Transverse colon (tissue), 4 donors: ENCODE data around the gene DNAI1. TPM values are rescaled to one million over a fixed set of nuclear protein-coding genes. Genes with fewer than 3 reads are reported as not detected.

Source experiments
- DNase-seq: peaks from one replicate; pipeline ENCODE4 v3.0.0-alpha.2; 2019
- H3K27ac ChIP-seq, 4 donors: fragments of 200-600 bp; sonication (generic); 2 replicates each; pipeline ENCODE4 v1.5.1; 2016 to 2018; ENCODE audit warnings: inconsistent platforms in 4 of 4
- H3K27me3 ChIP-seq: fragments of 200-600 bp; sonication (generic); 2 replicates; pipeline ENCODE4 v1.5.1; 2017; ENCODE audit warnings: inconsistent platforms
- H3K36me3 ChIP-seq, 4 donors: fragments of 200-600 bp; sonication (generic); 2 replicates each; pipeline ENCODE4 v1.5.1; 2017 to 2019; ENCODE audit warnings: inconsistent platforms in 4 of 4
- H3K4me1 ChIP-seq, 4 donors: fragments of 200-600 bp; sonication (generic); 2 replicates each; pipeline ENCODE4 v1.5.1; 2017 to 2020; ENCODE audit warnings: inconsistent platforms in 4 of 4
- H3K4me3 ChIP-seq, 4 donors: fragments of 200-600 bp; sonication (generic); 1 replicate in 1 of 4; 2 replicates in 3 of 4; pipeline versions ENCODE4 v1.5.1 to v1.6.1; 2017 to 2019; ENCODE audit warnings: inconsistent platforms in 4 of 4
- H3K9me3 ChIP-seq, 2 donors: fragments of 200-600 bp; sonication (generic); 2 replicates each; pipeline ENCODE4 v1.5.1; 2017 to 2019; ENCODE audit warnings: inconsistent platforms in 2 of 2
- CTCF ChIP-seq, 5 experiments: fragments of 200-600 bp in 3 of 5; fragments of 450-650 bp in 2 of 5; sonication (generic) in 3 of 5; IDR thresholded peaks; 1 replicate in 2 of 5; 2 replicates in 3 of 5; pipeline ENCODE4 v1.5.1; 2016 to 2017; ENCODE audit warnings: antibody characterized with exemption in 5 of 5, inconsistent platforms in 3 of 5, mild to moderate bottlenecking in 2 of 5, moderate library complexity in 1 of 5
- EP300 ChIP-seq: sonication (generic); formaldehyde crosslinking; IDR thresholded peaks from one replicate; pipeline ENCODE4 v1.6.1; 2017; ENCODE audit warnings: antibody characterized with exemption, low read depth
- POLR2A ChIP-seq: fragments of 450-650 bp; IDR thresholded peaks from one replicate; pipeline ENCODE4 v1.6.1; 2016; ENCODE audit warnings: antibody characterized with exemption, mild to moderate bottlenecking, moderate library complexity
- POLR2AphosphoS5 ChIP-seq, 3 donors: sonication (generic); formaldehyde crosslinking; IDR thresholded peaks; one replicate each; pipeline ENCODE4 v1.6.1; 2016; ENCODE audit warnings: antibody characterized with exemption in 3 of 3
- WGBS, 2 donors: methylation state at CpG; one replicate each; pipeline ENCODE4 v1.1.5; 2018; ENCODE audit warnings: low coverage in 1 of 2; 5-methylcytosine and 5-hydroxymethylcytosine counted together
- in situ Hi-C, 4 donors: fragments of 200-750 bp; cut with MboI; loops; one replicate each; pipeline versions ENCODE4 v1.15.0 to v1.15.1; 2017; ENCODE audit warnings: low sequenced_read_pairs in 3 of 4, low pct_ligation_motif_present in 1 of 4, low pct_unique_long_range_greater_than_20kb in 1 of 4
- intact Hi-C: fragments of 100-400 bp; cut with DNase I; formaldehyde crosslinking; loops from one replicate; pipeline ENCODE4 v1.15.1; 2023; ENCODE audit warnings: low total_unique reads
- total RNA-seq, 4 donors: library from RNA; depleted of rRNA; stranded (reverse); fragments of >200 nt; gene quantifications; one replicate each; pipeline ENCODE4 v1.1.0, GENCODE V29; 2016

DNAI1 gene
- total RNA-seq, 4 donors from 2014 or later, result not detected

GRCh38 chr9:34498553-34498952, 39.9 kb downstream of the DNAI1 start:
- intact Hi-C loops (no loop called here), in situ Hi-C loops (no loop called here)
- TF ChIP-seq POLR2AphosphoS5 (IDR thresholded peaks at IDR 0.05), result no peak
- no peak for TF ChIP-seq CTCF (IDR thresholded peaks at IDR 0.05)
- no peak for TF ChIP-seq EP300
- TF ChIP-seq POLR2A, result no peak
- WGBS, 2 donors, result 44% methylated on average over 3 of the region's 3 CpGs; no CpG with 5 or more reads in 1 of the 2 donors
- Histone ChIP-seq H3K4me3 (no peak overlapping the region), H3K27me3 (no peaks in the 10 kb centered on the region), H3K27ac (no peak overlapping the region), H3K36me3 (no peaks in the 10 kb centered on the region), H3K9me3 (no peaks in the 10 kb centered on the region), H3K4me1 (peaks cover 0 to 11% (median 4%) of the 10 kb centered on the region in 4 donors)
- no peak for DNase-seq

- no peaks in the 10 kb centered on the region for H3K27me3 ChIP-seq
- no peaks in the 10 kb centered on the region for H3K9me3 ChIP-seq
- in situ Hi-C loops, result no loop called here
- no peak overlapping the region for H3K27ac ChIP-seq
- intact Hi-C loops, result no loop called here
- no peak overlapping the region for H3K4me3 ChIP-seq
- TF ChIP-seq POLR2AphosphoS5 (IDR thresholded peaks at IDR 0.05), result no peak
- TF ChIP-seq CTCF (IDR thresholded peaks at IDR 0.05), result no peak
- TF ChIP-seq POLR2A, result no peak
- no peak for TF ChIP-seq EP300
- H3K4me1 ChIP-seq, result peaks cover 0 to 11% (median 4%) of the 10 kb centered on the region in 4 donors
- no peak for DNase-seq
- WGBS, 2 donors, result 40 to 83% methylated on average over 1 to 2 of the region's 2 CpGs
- H3K36me3 ChIP-seq, result no peaks in the 10 kb centered on the region
These were observed 40.5 kb downstream of the DNAI1 start for GRCh38 chr9:34499076-34499475.

- Histone ChIP-seq H3K27ac (no peak overlapping the region), H3K36me3 (no peaks in the 10 kb centered on the region), H3K9me3 (no peaks in the 10 kb centered on the region), H3K4me3 (no peak overlapping the region), H3K4me1 (peaks cover 0 to 11% (median 4%) of the 10 kb centered on the region in 4 donors), H3K27me3 (no peaks in the 10 kb centered on the region)
- peak; percentile 58 for DNase-seq
- WGBS, 2 donors, result 0% methylated on average over 3 to 6 of the region's 6 CpGs
- TF ChIP-seq POLR2A, result no peak
- TF ChIP-seq CTCF (IDR thresholded peaks at IDR 0.05), result peak; percentile 90 to 99 (median 98)
- intact Hi-C loops (loop anchor here (5.0 to 10.0 kb wide), 2 partner anchors 84 to 98 kb away; partner anchors contain the start of gene CNTFR), in situ Hi-C loops (loop anchor here in 1 of 4 donors (5.0 kb wide), 1 partner anchor 63 kb away; no protein-coding TSS in a partner anchor)
These were observed 42.1 kb downstream of the DNAI1 start for GRCh38 chr9:34500623-34501267.

- whole genome bisulfite sequencing, 2 donors, result 100% methylated on average over 1 of the region's 2 CpGs; no CpG with 5 or more reads in 1 of the 2 donors
- no peaks in the 10 kb centered on the region for H3K36me3 ChIP-seq
- H3K9me3 ChIP-seq, result no peaks in the 10 kb centered on the region
- TF ChIP-seq POLR2AphosphoS5 (IDR thresholded peaks at IDR 0.05) (no peak), CTCF (IDR thresholded peaks at IDR 0.05) (no peak), EP300 (no peak), POLR2A (no peak)
- H3K27ac ChIP-seq, result peak overlapping the region in 1 of 4 donors; percentile 1
- DNase-seq, result no peak
- H3K4me1 ChIP-seq, result peaks cover 0 to 11% (median 4%) of the 10 kb centered on the region in 4 donors
- intact Hi-C loops, result loop anchor here (5.0 to 10.0 kb wide), 2 partner anchors 83 to 99 kb away; partner anchors contain the start of gene CNTFR
- no peak overlapping the region for H3K4me3 ChIP-seq
- in situ Hi-C loops, result loop anchor here in 1 of 4 donors (5.0 kb wide), 1 partner anchor 64 kb away; no protein-coding TSS in a partner anchor
- no peaks in the 10 kb centered on the region for H3K27me3 ChIP-seq
These were observed 42.8 kb downstream of the DNAI1 start for GRCh38 chr9:34501372-34501771.
